IMR-90 (cell line): ENCODE results near the gene IL15RA. TPM values are rescaled to one million over a fixed set of nuclear protein-coding genes. Genes with fewer than 3 reads are reported as not detected.

Experiments
- ATAC-seq: fragments of 200-7000 bp; cut with Tn5 transposase; 2 replicates; pipeline ENCODE4 v1.9.1; 2020; ENCODE audit warnings: low read depth, mild to moderate bottlenecking, moderate library complexity
- BruUV-seq: library from RNA; stranded (reverse); fragments of 400-500 nt; replicated peaks from 2 replicates; lab custom pipeline; 2021; lab: Mats Ljungman, UMichigan
- CTCF ChIA-PET: fragments of 300-600 bp; formaldehyde crosslinking; extraction: SDS; loops from one replicate; lab custom pipeline; 2021; ENCODE audit warnings: antibody characterized with exemption; lab: Yijun Ruan, JAX
- POLR2A ChIA-PET: fragments of 300-600 bp; sonication (Branson Sonifier 250); formaldehyde crosslinking; loops from one replicate; lab custom pipeline; 2022; ENCODE audit warnings: antibody characterized with exemption; ENCODE audit not compliant: unreplicated experiment; lab: Charles Lee
- DNase-seq: peaks from one replicate; pipeline ENCODE4 v3.0.0; 2013
- H2AFZ ChIP-seq: replicated peaks from 2 replicates; pipeline ENCODE3; 2013; ENCODE audit warnings: low read length, mild to moderate bottlenecking; ENCODE audit not compliant: poor library complexity
- H2AK5ac ChIP-seq: 2 replicates; pipeline ENCODE4 v1.6.1; 2013; ENCODE audit warnings: low read depth, low read length, inconsistent platforms
- H2AK9ac ChIP-seq: replicated peaks from 2 replicates; pipeline ENCODE3; 2013; ENCODE audit warnings: mild to moderate bottlenecking, low read depth, low read length, moderate library complexity; ENCODE audit not compliant: poor library complexity
- H2BK120ac ChIP-seq: 2 replicates; pipeline ENCODE4 v1.6.1; 2013; ENCODE audit warnings: low read depth, low read length, inconsistent platforms
- H2BK15ac ChIP-seq: 3 replicates; pipeline ENCODE4 v1.6.1; 2013; ENCODE audit warnings: low read depth, low read length, inconsistent platforms
- H2BK20ac ChIP-seq: 2 replicates; pipeline ENCODE4 v1.6.1; 2013; ENCODE audit warnings: low read depth, mild to moderate bottlenecking, inconsistent platforms, low read length, moderate library complexity
- H2BK5ac ChIP-seq: 2 replicates; pipeline ENCODE4 v1.6.1; 2013; ENCODE audit warnings: mild to moderate bottlenecking, low read depth, low read length, inconsistent platforms; ENCODE audit not compliant: poor library complexity, severe bottlenecking
- H3K14ac ChIP-seq: replicated peaks from 2 replicates; pipeline ENCODE4 v1.6.1; 2013; ENCODE audit warnings: low read depth, low read length, inconsistent platforms
- H3K18ac ChIP-seq: 2 replicates; pipeline ENCODE4 v1.6.1; 2013; ENCODE audit warnings: low read depth, low read length, control low read depth
- H3K23ac ChIP-seq: 2 replicates; pipeline ENCODE4 v1.6.1; 2013; ENCODE audit warnings: low read depth, low read length, inconsistent platforms
- H3K27ac ChIP-seq: 2 replicates; pipeline ENCODE4 v1.5.1; 2013; ENCODE audit warnings: mild to moderate bottlenecking, control low read depth, low read length; ENCODE audit not compliant: insufficient read depth
- H3K27me3 ChIP-seq: 2 replicates; pipeline ENCODE4 v1.6.1; 2013; ENCODE audit warnings: low read length; ENCODE audit not compliant: control insufficient read depth, insufficient read depth
- H3K36me3 ChIP-seq: 2 replicates; pipeline ENCODE4 v1.6.1; 2013; ENCODE audit warnings: low read length, mixed read lengths; ENCODE audit not compliant: control insufficient read depth, insufficient read depth
- H3K4ac ChIP-seq: 2 replicates; pipeline ENCODE4 v1.6.1; 2013; ENCODE audit warnings: low read depth, low read length, inconsistent platforms
- H3K4me1 ChIP-seq: 2 replicates; pipeline ENCODE4 v1.6.1; 2013; ENCODE audit warnings: low read length, mixed read lengths; ENCODE audit not compliant: control insufficient read depth, insufficient read depth
- H3K4me2 ChIP-seq: 2 replicates; pipeline ENCODE4 v1.6.1; 2013; ENCODE audit warnings: low read depth, mild to moderate bottlenecking, control low read depth, low read length, moderate library complexity
- H3K4me3 ChIP-seq: 2 replicates; pipeline ENCODE4 v1.5.1; 2013; ENCODE audit warnings: low read depth, mild to moderate bottlenecking, control low read depth, low read length, moderate library complexity; ENCODE audit not compliant: insufficient read depth
- H3K56ac ChIP-seq: 2 replicates; pipeline ENCODE4 v1.6.1; 2013; ENCODE audit warnings: low read length, inconsistent platforms; ENCODE audit not compliant: insufficient read depth; ENCODE audit errors: extremely low read depth
- H3K79me1 ChIP-seq, 2 experiments: 2 replicates each; pipeline ENCODE4 v1.6.1; 2013; ENCODE audit warnings: low read length in 2 of 2, inconsistent platforms in 1 of 2, low read depth in 1 of 2
- H3K9ac ChIP-seq: 2 replicates; pipeline ENCODE4 v1.6.1; 2013; ENCODE audit warnings: low read depth, low read length, control low read depth
- H3K9me1 ChIP-seq: 2 replicates; pipeline ENCODE4 v1.6.1; 2013; ENCODE audit warnings: low read length, inconsistent platforms; ENCODE audit not compliant: insufficient read depth
- H3K9me3 ChIP-seq: 2 replicates; pipeline ENCODE4 v1.6.1; 2013; ENCODE audit warnings: low read length; ENCODE audit not compliant: control insufficient read depth, insufficient read depth
- H4K20me1 ChIP-seq: 2 replicates; pipeline ENCODE4 v1.6.1; 2013; ENCODE audit warnings: low read length, inconsistent platforms; ENCODE audit not compliant: insufficient read depth
- H4K5ac ChIP-seq: 2 replicates; pipeline ENCODE4 v1.6.1; 2013; ENCODE audit warnings: mild to moderate bottlenecking, low read depth, low read length, control low read depth
- H4K8ac ChIP-seq, 2 experiments: 2 replicates each; pipeline ENCODE4 v1.6.1; 2013; ENCODE audit warnings: low read depth in 2 of 2, low read length in 2 of 2, control low read depth in 1 of 2, inconsistent platforms in 1 of 2
- H4K91ac ChIP-seq: 2 replicates; pipeline ENCODE4 v1.6.1; 2013; ENCODE audit warnings: low read depth, low read length, inconsistent platforms; ENCODE audit not compliant: insufficient read depth
- BHLHE40 ChIP-seq: fragments of 150-350 bp; IDR thresholded peaks from 2 replicates; pipeline ENCODE4 v1.6.1; 2016; ENCODE audit warnings: mild to moderate bottlenecking, low read depth, low read length
- CEBPB ChIP-seq: IDR thresholded peaks from 2 replicates; pipeline ENCODE4 v1.6.1; 2012; ENCODE audit warnings: low read depth, low read length, improper control_type of control experiment
- CHD1 ChIP-seq: IDR thresholded peaks from 2 replicates; pipeline ENCODE4 v1.6.1; 2012; ENCODE audit warnings: low read depth, low read length, improper control_type of control experiment
- FOS ChIP-seq: fragments of 150-350 bp; IDR thresholded peaks from 2 replicates; pipeline ENCODE4 v1.6.1; 2016; ENCODE audit warnings: low read depth, low read length
- MAFK ChIP-seq: IDR thresholded peaks from 2 replicates; pipeline ENCODE4 v1.6.1; 2012; ENCODE audit warnings: low read depth, low read length, improper control_type of control experiment
- MAZ ChIP-seq: IDR thresholded peaks from 2 replicates; pipeline ENCODE4 v1.6.1; 2012; ENCODE audit warnings: low read depth, mild to moderate bottlenecking, low read length, improper control_type of control experiment, moderate library complexity, borderline replicate concordance
- MXI1 ChIP-seq: IDR thresholded peaks from 2 replicates; pipeline ENCODE4 v1.6.1; 2012; ENCODE audit warnings: low read depth, mild to moderate bottlenecking, low read length, moderate library complexity, borderline replicate concordance
- NFE2L2 ChIP-seq: fragments of 150-350 bp; IDR thresholded peaks from 2 replicates; pipeline ENCODE4 v1.6.1; 2016; ENCODE audit warnings: low read depth, mild to moderate bottlenecking, low read length
- POLR2A ChIP-seq: IDR thresholded peaks from 2 replicates; pipeline ENCODE4 v1.6.1; 2012; ENCODE audit warnings: mild to moderate bottlenecking, low read depth, low read length
- RAD21 ChIP-seq: IDR thresholded peaks from 2 replicates; pipeline ENCODE4 v1.6.1; 2012; ENCODE audit warnings: low read length, improper control_type of control experiment
- RCOR1 ChIP-seq: IDR thresholded peaks from 2 replicates; pipeline ENCODE4 v1.6.1; 2012; ENCODE audit warnings: mild to moderate bottlenecking, low read length, improper control_type of control experiment; ENCODE audit not compliant: insufficient replicate concordance
- RFX5 ChIP-seq: IDR thresholded peaks from 2 replicates; pipeline ENCODE4 v1.8.0; 2012; ENCODE audit warnings: low read depth, mild to moderate bottlenecking, low read length, moderate library complexity
- SMC3 ChIP-seq: fragments of 150-350 bp; IDR thresholded peaks from 2 replicates; pipeline ENCODE4 v1.6.1; 2016; ENCODE audit warnings: low read depth, mild to moderate bottlenecking, antibody characterized with exemption, low read length, moderate library complexity
- WGBS, 2 experiments: methylation state at CpG; one replicate each; pipeline versions ENCODE4 v1.1.5 to v1.1.7; 2013; ENCODE audit warnings: missing lambda C conversion rate in 2 of 2; ENCODE audit not compliant: insufficient read length in 1 of 2; ENCODE audit errors: extremely low coverage in 2 of 2; 5-methylcytosine and 5-hydroxymethylcytosine counted together
- dilution Hi-C: fragments of 300-500 bp; cut with HindIII; formaldehyde crosslinking; loops from one replicate; pipeline ENCODE4 v1.14.3; 2018; ENCODE audit warnings: low sequenced_read_pairs; ENCODE audit not compliant: unreplicated experiment
- in situ Hi-C: fragments of 300-500 bp; cut with MboI; formaldehyde crosslinking; loops from 3 replicates; pipeline ENCODE4 v1.14.3; 2019; ENCODE audit warnings: low sequenced_read_pairs, inconsistent platforms, mixed read lengths
- intact Hi-C: fragments of 100-400 bp; cut with micrococcal nuclease; formaldehyde crosslinking; loops from 2 replicates; pipeline ENCODE4 v1.10.0; 2022
- polyA plus RNA-seq, 3 experiments: library from polyadenylated mRNA; depleted of rRNA; stranded (reverse); fragments of >200 nt; gene quantifications; 2 replicates each; pipeline ENCODE4 v1.2.3, GENCODE V29; 2012; ENCODE audit warnings: low replicate concordance in 1 of 3
- total RNA-seq: library from RNA; depleted of rRNA; stranded (reverse); fragments of >200 nt; gene quantifications from 2 replicates; pipeline ENCODE4 v1.2.3, GENCODE V29; 2012
- TF ChIP-seq, protein P1 (sequence below): fragments of 150-350 bp; IDR thresholded peaks from 2 replicates; pipeline ENCODE4 v1.6.1; 2016; ENCODE audit warnings: low read depth, mild to moderate bottlenecking, low read length, moderate library complexity, borderline replicate concordance
- TF ChIP-seq, protein P2 (sequence below): fragments of 150-350 bp; IDR thresholded peaks from 2 replicates; pipeline ENCODE4 v1.6.1; 2017; ENCODE audit warnings: mild to moderate bottlenecking, antibody characterized with exemption, low read length, low read depth
- TF ChIP-seq, protein P3 (sequence below): conservative IDR thresholded peaks from 2 replicates; pipeline ENCODE4 v1.5.1; 2012; ENCODE audit warnings: mild to moderate bottlenecking, low read depth, low read length, improper control_type of control experiment

IL15RA gene
- total and polyA plus RNA-seq, 2 of the 4 experiments (the other 2 are of a cell fraction), result 2.0 to 7.6 TPM

DNA sequence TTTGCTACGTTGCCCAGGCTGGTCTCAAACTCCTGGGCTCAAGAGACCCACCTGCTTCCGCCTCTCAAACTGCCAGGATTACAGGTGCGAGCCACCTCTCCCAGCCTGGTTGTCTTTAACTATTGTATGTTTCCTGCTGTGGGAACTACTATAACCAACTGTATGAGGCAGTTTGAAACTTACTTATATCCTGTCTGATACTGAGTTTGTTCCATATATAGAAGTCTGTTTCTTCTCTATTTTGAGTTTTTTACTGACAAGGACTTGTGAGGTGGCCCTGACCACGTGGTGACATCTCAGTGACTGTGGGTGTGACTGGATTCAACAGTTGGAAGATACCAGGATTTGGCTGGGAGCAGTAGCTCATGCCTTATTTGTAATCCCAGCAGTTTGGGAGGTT is 73.1 kb downstream of the IL15RA start:
- H3K4me3 ChIP-seq, result no peak overlapping the region
- no peak overlapping the region for H2AK5ac ChIP-seq
- no peak overlapping the region for H3K4me2 ChIP-seq
- BruUV-seq, result no TSS peak
- no peak overlapping the region for H2BK5ac ChIP-seq
- no peak overlapping the region for H4K91ac ChIP-seq
- H2BK15ac ChIP-seq, result no peak overlapping the region
- H3K14ac ChIP-seq, result no peak overlapping the region
- H2AK9ac ChIP-seq, result no peak overlapping the region
- H4K5ac ChIP-seq, result no peak overlapping the region
- no peak for DNase-seq
- dilution Hi-C loops, result no loop called here
- H3K4ac ChIP-seq, result no peak overlapping the region
- H3K4me1 ChIP-seq, result no peaks in the 10 kb centered on the region
- no peak overlapping the region for H2BK20ac ChIP-seq
- CTCF ChIA-PET, result no interaction called here
- POLR2A ChIA-PET, result no interaction called here
- no peak overlapping the region for H3K56ac ChIP-seq
- intact Hi-C loops, result no loop called here
- H2AFZ ChIP-seq, result no peak overlapping the region
- peaks cover 21% of the 10 kb centered on the region for H3K36me3 ChIP-seq
- H4K8ac ChIP-seq, result no peak overlapping the region
- H3K9ac ChIP-seq, result no peak overlapping the region
- H2BK120ac ChIP-seq, result no peak overlapping the region
- peaks cover 9% of the 10 kb centered on the region; the same call in 1 of the 2 replicates for H4K20me1 ChIP-seq
- ATAC-seq, result no peak
- in situ Hi-C loops, result no loop called here
- TF ChIP-seq RFX5, result no peak
- TF ChIP-seq, protein P1, sequence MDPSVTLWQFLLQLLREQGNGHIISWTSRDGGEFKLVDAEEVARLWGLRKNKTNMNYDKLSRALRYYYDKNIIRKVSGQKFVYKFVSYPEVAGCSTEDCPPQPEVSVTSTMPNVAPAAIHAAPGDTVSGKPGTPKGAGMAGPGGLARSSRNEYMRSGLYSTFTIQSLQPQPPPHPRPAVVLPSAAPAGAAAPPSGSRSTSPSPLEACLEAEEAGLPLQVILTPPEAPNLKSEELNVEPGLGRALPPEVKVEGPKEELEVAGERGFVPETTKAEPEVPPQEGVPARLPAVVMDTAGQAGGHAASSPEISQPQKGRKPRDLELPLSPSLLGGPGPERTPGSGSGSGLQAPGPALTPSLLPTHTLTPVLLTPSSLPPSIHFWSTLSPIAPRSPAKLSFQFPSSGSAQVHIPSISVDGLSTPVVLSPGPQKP, result no peak
- no peak for TF ChIP-seq MAZ
- no peak for TF ChIP-seq RAD21
- TF ChIP-seq, protein P2, sequence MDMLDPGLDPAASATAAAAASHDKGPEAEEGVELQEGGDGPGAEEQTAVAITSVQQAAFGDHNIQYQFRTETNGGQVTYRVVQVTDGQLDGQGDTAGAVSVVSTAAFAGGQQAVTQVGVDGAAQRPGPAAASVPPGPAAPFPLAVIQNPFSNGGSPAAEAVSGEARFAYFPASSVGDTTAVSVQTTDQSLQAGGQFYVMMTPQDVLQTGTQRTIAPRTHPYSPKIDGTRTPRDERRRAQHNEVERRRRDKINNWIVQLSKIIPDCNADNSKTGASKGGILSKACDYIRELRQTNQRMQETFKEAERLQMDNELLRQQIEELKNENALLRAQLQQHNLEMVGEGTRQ, result no peak
- TF ChIP-seq BHLHE40, result no peak
- TF ChIP-seq MXI1, result no peak
- no peak for TF ChIP-seq RCOR1
- TF ChIP-seq CHD1, result no peak
- TF ChIP-seq, protein P3, sequence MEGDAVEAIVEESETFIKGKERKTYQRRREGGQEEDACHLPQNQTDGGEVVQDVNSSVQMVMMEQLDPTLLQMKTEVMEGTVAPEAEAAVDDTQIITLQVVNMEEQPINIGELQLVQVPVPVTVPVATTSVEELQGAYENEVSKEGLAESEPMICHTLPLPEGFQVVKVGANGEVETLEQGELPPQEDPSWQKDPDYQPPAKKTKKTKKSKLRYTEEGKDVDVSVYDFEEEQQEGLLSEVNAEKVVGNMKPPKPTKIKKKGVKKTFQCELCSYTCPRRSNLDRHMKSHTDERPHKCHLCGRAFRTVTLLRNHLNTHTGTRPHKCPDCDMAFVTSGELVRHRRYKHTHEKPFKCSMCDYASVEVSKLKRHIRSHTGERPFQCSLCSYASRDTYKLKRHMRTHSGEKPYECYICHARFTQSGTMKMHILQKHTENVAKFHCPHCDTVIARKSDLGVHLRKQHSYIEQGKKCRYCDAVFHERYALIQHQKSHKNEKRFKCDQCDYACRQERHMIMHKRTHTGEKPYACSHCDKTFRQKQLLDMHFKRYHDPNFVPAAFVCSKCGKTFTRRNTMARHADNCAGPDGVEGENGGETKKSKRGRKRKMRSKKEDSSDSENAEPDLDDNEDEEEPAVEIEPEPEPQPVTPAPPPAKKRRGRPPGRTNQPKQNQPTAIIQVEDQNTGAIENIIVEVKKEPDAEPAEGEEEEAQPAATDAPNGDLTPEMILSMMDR, result no peak
- no peak for TF ChIP-seq FOS
- no peak for TF ChIP-seq POLR2A
- TF ChIP-seq CEBPB, result no peak
- TF ChIP-seq NFE2L2, result no peak
- no peak for TF ChIP-seq MAFK
- no peak for TF ChIP-seq SMC3
- peaks cover 3% of the 10 kb centered on the region; the same call in 1 of the 2 replicates for H3K9me1 ChIP-seq
- no peak overlapping the region for H3K27ac ChIP-seq
- peaks cover 34 to 69% of the 10 kb centered on the region in 2 experiments for H3K79me1 ChIP-seq
- no peaks in the 10 kb centered on the region for H3K27me3 ChIP-seq
- no peak overlapping the region for H3K23ac ChIP-seq
- H3K9me3 ChIP-seq, result no peaks in the 10 kb centered on the region
- H3K18ac ChIP-seq, result no peak overlapping the region
- no CpG with 5 or more reads among the region's 4 CpGs for WGBS, 2 experiments
